GM19438 (cell line): ENCODE measurements around the gene TMEM244.
"Not testable (repeated sequence)": the region's sequence is repeated elsewhere in the genome, so short reads cannot be mapped to it uniquely, and the experiment has no call there.

Experiments
- ATAC-seq: cut with Tn5 transposase; IDR thresholded peaks from one replicate; pipeline ENCODE4 v1.9.1; 2021; ENCODE audit warnings: low read depth; ENCODE audit not compliant: unreplicated experiment

The TMEM244 gene

GRCh38 chr6:129818251-129818650, 42.9 kb downstream of the TMEM244 start:
- ATAC-seq, result no peak

DNA sequence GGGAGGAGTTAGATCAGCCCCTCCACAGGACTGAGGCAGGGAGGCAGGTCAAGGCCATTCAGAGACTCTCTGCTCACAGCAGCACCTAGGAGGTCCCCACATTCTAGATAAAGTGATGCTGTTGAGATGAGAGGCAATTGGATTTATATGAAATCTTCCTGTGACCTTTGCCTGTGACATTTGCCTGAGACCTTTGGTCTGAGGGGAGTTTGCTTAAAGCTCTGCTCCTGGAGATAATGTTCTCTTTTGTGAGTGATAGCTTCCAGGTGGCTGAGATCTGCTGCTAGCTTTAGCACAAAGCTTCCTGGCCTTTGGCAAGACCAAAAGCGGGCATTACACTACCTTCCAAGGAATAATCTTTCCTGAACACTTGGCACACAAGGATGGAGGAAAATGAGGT, 43.3 kb downstream of the TMEM244 start:
- no peak for ATAC-seq

- ATAC-seq, result no peak
Observed at GRCh38 chr6:129817332-129817731, 43.8 kb downstream of the TMEM244 start.

DNA sequence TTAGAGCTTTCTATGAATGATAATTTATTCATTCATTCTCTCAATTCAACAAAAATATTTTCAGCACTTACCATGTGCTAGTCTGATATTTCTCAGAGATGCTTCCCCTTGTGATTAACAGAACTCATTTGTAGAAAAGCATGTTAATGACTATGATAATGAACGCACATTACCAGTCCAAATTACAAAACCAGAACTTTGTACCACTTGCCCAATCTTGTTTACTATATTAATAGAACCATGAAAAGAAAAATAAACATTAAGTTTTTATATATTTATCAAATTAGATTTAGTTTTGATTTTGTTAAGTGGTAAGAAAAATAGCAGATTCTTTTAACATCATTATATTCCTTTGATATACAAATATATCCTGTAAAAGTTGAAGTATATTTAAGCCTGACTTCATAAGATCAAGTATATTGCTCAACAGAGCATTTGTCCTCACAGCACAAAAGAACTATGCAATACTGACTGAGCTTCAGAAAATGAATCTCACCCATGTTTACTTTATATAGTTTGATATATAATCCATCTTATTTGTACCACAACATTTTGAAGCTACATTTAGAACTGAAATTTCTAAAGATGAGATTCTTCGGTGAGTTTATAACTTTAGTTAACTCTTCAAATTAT, 48.9 kb downstream of the TMEM244 start:
- no peak for ATAC-seq

- ATAC-seq, result not testable (repeated sequence)
Observed at GRCh38 chr6:129807141-129807540, 54.0 kb downstream of the TMEM244 start.

DNA sequence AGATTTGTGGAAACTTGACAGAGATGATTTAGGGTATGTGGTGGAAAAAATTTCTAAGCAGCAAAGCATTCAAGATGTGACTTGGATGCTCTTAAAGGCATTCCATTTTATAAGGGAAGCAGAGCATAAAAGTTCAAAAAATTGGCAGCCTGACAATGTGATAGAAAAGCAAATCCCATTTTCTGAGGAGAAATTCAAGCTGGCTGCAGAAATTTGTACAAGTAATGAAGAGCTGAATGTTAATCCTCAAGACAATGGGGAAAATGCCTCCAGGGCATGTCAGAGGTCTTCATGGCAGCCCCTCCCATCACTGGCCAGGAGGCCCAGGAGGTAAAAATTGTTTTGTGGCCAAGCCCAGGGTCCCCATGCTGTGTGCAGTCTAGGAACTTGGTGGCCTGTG, 58.2 kb downstream of the TMEM244 start:
- not testable (repeated sequence) for ATAC-seq

DNA sequence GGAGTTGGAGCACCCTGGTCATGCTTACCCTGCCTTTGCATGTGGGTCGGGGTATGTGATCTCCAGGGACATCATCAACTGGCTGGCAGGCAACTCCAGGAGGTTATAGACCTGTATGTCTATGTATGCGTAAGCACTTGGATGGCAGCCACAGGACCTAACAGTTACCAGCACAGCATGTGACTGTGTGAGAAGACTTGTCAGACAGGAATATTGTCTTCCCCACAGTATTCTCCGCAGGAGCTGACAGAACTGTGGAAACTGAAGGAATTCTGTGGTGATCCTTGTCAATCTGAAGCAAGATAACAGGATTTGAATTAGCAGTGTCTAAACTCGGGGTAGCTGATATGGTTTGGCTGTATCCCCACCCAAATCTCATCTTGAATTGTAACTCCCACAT, 59.2 kb downstream of the TMEM244 start:
- ATAC-seq, result no peak

- ATAC-seq, result no peak
Observed at GRCh38 chr6:129795261-129795660, 65.9 kb downstream of the TMEM244 start.

- no peak for ATAC-seq
Observed at GRCh38 chr6:129793447-129793846, 67.7 kb downstream of the TMEM244 start.

DNA sequence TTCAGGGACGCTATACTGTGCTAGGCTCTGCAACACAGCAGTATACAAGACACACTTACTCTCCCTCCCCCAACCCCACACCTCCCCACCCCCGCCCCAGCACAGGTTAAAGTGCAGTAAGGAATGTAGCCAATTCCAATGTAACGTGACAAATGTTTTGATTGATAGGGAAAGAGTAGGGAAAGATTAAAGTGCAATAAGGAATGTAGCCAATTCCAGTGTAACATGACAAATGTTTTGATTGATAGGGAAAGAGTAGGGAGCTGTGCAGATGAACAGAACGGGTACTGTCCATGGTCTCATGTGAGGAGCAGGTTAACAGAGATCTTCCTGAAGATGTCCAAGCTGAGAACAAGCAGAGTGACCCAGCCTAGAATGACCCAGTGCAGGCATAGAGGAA, 69.1 kb downstream of the TMEM244 start:
- no peak for ATAC-seq

DNA sequence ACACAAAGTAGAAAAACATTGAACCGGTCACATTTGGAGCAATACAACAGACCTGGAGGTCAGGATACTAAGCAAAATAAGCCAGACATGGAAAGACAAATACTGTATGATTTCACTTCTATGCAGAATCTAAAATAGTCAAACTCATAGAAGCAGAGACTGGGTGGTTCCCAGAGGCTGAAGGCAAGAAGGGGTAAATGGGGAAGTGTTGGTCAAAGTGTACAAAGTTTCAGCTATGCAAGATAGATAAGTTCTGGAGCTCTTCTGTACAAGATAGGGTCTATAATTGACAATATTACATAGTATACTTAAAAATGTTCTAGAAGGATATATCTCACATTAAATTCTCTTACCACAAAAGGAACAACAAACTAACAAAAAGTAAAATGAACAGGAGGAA, 70.3 kb downstream of the TMEM244 start:
- ATAC-seq, result no peak

DNA sequence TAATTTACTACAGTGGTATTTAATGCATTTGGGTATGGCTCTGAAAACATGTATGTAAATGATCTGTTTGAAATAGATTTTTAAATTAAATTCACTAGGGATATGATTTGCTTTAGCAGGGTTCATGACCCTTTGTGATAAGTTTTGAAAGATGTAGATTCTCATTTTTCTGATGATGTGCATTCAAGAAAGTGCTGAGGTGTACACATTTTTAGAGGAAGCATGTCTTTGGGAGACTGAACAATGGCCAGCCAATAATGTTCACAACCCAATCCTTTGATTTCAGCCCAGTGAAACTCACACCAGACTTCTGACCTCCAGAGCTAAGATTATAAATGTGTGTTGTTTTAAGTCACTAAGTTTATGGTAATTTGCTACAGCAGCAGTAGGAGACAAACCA, 71.1 kb downstream of the TMEM244 start:
- ATAC-seq, result no peak

DNA sequence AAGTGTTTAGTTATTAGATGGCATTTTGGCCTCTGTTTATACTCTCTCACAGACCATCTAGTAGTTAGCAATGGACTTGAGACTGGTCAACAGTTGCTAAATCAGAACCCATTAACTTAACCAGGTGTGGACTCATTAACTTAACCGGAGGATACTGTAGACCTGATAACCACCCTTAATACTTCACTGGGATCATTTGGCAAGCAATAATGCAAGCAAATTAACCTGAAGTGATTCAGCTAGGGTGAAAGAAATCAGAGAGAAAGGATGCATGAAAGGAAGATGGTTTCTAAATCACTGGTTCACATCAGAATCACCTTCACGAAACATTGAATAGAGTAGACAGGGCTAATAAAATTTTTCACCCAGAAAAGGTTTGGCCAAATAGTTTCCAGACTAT, 73.3 kb downstream of the TMEM244 start:
- ATAC-seq, result no peak

GRCh38 chr6:129786548-129786947, 74.6 kb downstream of the TMEM244 start:
- no peak for ATAC-seq

DNA sequence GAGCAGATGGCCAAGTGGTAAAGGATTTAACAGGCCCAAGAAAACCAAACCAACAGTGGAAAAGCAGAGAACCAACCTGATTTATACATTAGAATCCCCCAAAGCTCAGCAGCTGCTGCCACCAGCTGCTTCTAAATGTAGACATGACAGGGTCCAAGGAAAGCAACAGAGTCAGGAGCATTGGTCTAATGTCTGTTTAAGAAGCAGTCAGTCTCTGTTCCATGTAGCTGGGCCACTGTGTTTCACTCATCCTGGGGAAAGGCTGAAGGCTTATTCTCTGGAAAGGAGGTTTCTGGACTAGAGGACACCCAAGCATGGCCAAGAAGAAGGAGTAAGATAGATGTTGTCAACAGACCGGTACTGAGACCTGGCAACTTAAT, 75.4 kb downstream of the TMEM244 start:
- no peak for ATAC-seq

DNA sequence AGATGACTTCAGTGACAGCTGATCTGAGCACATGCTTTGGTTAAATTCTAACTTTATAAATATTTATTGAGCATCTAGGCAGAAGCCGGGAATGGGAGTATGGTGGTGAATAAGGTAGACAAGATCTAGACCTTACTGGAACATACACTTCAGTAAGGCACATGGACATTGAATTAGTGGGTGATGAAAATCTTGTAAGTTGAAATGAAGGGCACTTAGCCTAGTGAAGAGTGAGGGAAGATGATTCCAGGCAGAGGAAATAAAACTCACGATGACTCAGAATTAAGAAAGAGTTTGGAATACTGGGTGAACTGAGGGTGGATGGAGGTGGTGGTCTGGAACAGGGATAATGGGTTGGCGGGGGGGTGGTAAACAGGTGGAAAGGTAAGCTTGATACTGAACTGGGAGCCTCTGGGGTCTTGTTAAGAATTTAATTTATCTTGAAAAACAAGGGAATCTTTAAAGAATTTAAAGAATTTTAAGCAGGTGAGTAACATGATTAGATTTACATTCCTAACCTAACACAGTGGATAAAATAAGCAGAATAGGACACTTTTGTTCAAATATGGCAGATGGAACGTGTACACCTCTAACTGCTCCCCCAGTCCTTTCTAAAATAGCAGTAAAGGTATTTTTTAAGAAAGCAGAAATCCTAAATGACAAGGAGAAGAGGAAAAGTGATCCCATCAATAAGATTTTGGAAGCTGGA, 75.9 kb downstream of the TMEM244 start:
- no peak for ATAC-seq
